Measurements from ENCODE around the gene QDPR.
"Not testable (repeated sequence)": the region's sequence is repeated elsewhere in the genome, so short reads cannot be mapped to it uniquely, and the experiment has no call there.

Gene QDPR

DNA sequence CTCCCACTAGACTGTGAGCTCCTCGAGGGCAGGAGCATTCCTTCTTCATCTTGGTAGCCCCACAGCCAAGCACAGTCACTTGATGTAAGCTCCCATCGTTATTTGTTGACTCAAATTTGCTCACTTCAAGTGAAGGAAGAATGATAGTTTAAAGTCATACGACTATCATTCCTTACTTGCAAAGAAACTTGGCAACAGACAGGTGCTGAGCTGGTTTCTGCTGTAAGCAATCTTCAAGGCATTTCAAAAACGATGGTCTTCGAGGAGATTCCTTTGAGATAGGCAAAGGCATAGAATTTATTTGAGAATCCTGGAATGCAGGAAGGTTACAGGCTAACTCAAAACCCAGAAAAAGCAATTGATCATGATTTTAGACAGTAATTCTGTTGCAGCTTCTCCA is 64.8 kb downstream of the QDPR start:
- H3K4me1 Mint-ChIP-seq (ENCODE audit: low read depth) = no peaks in the 10 kb centered on the region
- H3K27ac Mint-ChIP-seq = no peak overlapping the region
- no peak overlapping the region for H3K4me3 Mint-ChIP-seq
- peaks cover 6% of the 10 kb centered on the region for H3K9me3 Mint-ChIP-seq (ENCODE audit: low read depth)
- no peaks in the 10 kb centered on the region for H3K27me3 Mint-ChIP-seq
- H3K36me3 Mint-ChIP-seq = peaks cover 2% of the 10 kb centered on the region

DNA sequence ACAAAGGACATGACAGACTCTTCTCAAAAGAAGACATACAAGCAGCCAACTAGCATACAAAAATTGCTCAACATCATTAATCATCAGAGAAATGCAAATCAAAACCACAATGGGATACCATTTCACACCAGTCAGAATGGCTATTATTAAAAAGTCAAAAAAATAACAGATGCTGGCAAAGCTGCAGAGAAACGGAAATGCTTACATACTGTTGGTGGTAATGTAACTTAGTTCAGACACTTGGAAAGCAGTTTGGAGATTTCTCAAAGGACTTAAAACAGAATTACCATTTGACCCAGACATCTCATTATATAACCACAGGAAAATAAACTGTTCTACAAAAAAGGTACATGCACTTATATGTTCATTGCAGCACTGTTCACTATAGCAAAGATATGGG is 69.4 kb downstream of the QDPR start:
- not testable (repeated sequence) for H3K9me3 Mint-ChIP-seq (ENCODE audit: low read depth); H3K27ac Mint-ChIP-seq; H3K4me3 Mint-ChIP-seq; H3K27me3 Mint-ChIP-seq; H3K36me3 Mint-ChIP-seq; H3K4me1 Mint-ChIP-seq (ENCODE audit: low read depth)

DNA sequence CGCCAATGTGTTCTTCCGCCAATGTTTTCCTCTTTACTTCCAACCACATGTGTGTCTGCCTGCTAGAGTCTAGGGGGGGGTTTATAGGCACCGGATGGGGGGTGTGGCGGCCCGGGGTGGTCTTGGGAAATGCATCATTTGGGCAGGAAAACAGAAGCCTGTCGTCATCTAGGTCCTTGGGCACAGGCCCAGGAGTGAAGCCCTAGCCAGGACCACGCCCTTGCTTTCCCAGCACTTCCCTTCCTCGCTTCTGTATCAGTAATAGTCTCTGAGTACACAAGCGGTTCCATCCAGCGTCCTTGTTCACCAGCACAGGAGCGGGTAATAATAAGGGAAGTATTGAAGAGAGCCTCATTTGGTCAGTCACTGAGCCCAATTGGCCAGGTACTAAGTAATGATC is 74.5 kb downstream of the QDPR start:
- no peak overlapping the region for H3K27ac Mint-ChIP-seq
- no peak overlapping the region for H3K4me3 Mint-ChIP-seq
- no peaks in the 10 kb centered on the region for H3K27me3 Mint-ChIP-seq
- H3K36me3 Mint-ChIP-seq = peaks cover 2% of the 10 kb centered on the region
- peaks cover 3% of the 10 kb centered on the region for H3K9me3 Mint-ChIP-seq (ENCODE audit: low read depth)
- no peaks in the 10 kb centered on the region for H3K4me1 Mint-ChIP-seq (ENCODE audit: low read depth)

DNA sequence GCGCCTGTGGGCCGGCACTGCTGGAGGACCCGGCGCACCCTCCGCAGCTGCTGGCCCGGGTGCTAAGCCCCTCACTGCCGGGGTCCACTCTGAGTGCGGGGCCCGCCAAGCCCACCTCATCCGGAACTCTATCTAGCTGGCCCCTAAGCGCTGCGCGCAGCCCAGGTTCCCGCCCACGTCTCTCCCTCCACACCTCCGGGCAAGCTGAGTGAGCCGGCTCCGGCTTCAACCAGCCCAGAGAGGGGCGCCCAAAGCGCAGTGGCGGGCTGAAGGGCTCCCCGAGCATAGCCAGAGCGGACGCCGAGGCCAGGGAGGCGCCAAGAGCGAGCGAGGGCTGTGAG is 75.2 kb downstream of the QDPR start:
- no peaks in the 10 kb centered on the region for H3K27me3 Mint-ChIP-seq
- peaks cover 2% of the 10 kb centered on the region for H3K36me3 Mint-ChIP-seq
- peaks cover 3% of the 10 kb centered on the region for H3K9me3 Mint-ChIP-seq (ENCODE audit: low read depth)

More for the DNA sequence above, 75.2 kb downstream of the QDPR start:
- no peaks in the 10 kb centered on the region for H3K4me1 Mint-ChIP-seq (ENCODE audit: low read depth)
- no peak overlapping the region for H3K27ac Mint-ChIP-seq
- no peak overlapping the region for H3K4me3 Mint-ChIP-seq

Data from activated naive CD8-positive, alpha-beta T cell (primary cell).